Bronchial epithelial cell (primary cell): ENCODE results near the gene VPS16. TPM values are rescaled to one million over a fixed set of nuclear protein-coding genes. Genes with fewer than 3 reads are reported as not detected.

Source experiments
- DNase-seq: peaks from one replicate; pipeline ENCODE4 v3.0.0-alpha.2; 2010; ENCODE audit warnings: low read depth
- FAIRE-seq: peaks from 2 replicates; lab custom pipeline; 2011; peaks lifted over from hg19 to GRCh38; lab: Jason Lieb, UNC
- H3K27me3 ChIP-seq: 2 replicates; pipeline ENCODE4 v1.5.1; 2011; ENCODE audit warnings: low read length; ENCODE audit not compliant: control insufficient read depth, insufficient read depth
- H3K36me3 ChIP-seq: 2 replicates; pipeline ENCODE4 v1.5.1; 2011; ENCODE audit warnings: low read length; ENCODE audit not compliant: control insufficient read depth, insufficient read depth
- H3K4me3 ChIP-seq: 2 replicates; pipeline ENCODE4 v1.5.1; 2011; ENCODE audit warnings: mild to moderate bottlenecking, low read depth, low read length, control low read depth
- CTCF ChIP-seq: IDR thresholded peaks from 2 replicates; pipeline ENCODE4 v1.5.1; 2011; ENCODE audit warnings: mild to moderate bottlenecking, moderate library complexity, low read length, control low read depth, inconsistent platforms; ENCODE audit not compliant: insufficient read depth, severe bottlenecking
- total RNA-seq: library from RNA; depleted of rRNA; stranded (reverse); fragments of >200 nt; gene quantifications from 2 replicates; pipeline ENCODE4 v1.2.1, GENCODE V29; 2014

The VPS16 gene
- total RNA-seq, 1 donor from 2014 or later = 33.4 TPM

GRCh38 chr20:2847802-2848201 lies 7.3 kb downstream of the VPS16 start:
- H3K36me3 ChIP-seq = peaks cover 1% of the 10 kb centered on the region
- no peak overlapping the region for H3K4me3 ChIP-seq
- H3K27me3 ChIP-seq = no peaks in the 10 kb centered on the region
- FAIRE-seq (no peak), DNase-seq (no peak)
- TF ChIP-seq CTCF = no peak

GRCh38 chr20:2849529-2849928 lies 9.0 kb downstream of the VPS16 start:
- no peak for FAIRE-seq

GRCh38 chr20:2851086-2851485 lies 10.5 kb downstream of the VPS16 start:
- Histone ChIP-seq H3K27me3 (no peaks in the 10 kb centered on the region), H3K4me3 (no peak overlapping the region), H3K36me3 (peaks cover 1% of the 10 kb centered on the region)
- DNase-seq = no peak
- FAIRE-seq = no peak
- no peak for TF ChIP-seq CTCF

More at GRCh38 chr20:2849529-2849928, 9.0 kb downstream of the VPS16 start:
- no peaks in the 10 kb centered on the region for H3K27me3 ChIP-seq
- no peak for DNase-seq
- H3K36me3 ChIP-seq = peaks cover 1% of the 10 kb centered on the region
- no peak overlapping the region for H3K4me3 ChIP-seq
- TF ChIP-seq CTCF = no peak

- no peak for TF ChIP-seq CTCF
- peak; percentile 40 for FAIRE-seq
- H3K27me3 ChIP-seq = no peaks in the 10 kb centered on the region
These were observed 18.0 kb downstream of the VPS16 start for GRCh38 chr20:2858591-2858990.

GRCh38 chr20:2859330-2860121 lies 19.0 kb downstream of the VPS16 start:
- no peak for DNase-seq
- TF ChIP-seq CTCF = no peak
- Histone ChIP-seq H3K27me3 (no peaks in the 10 kb centered on the region), H3K4me3 (no peak overlapping the region), H3K36me3 (peaks cover 12% of the 10 kb centered on the region)
- no peak for FAIRE-seq

More at GRCh38 chr20:2858591-2858990, 18.0 kb downstream of the VPS16 start:
- Histone ChIP-seq H3K4me3 (no peak overlapping the region), H3K36me3 (peaks cover 8% of the 10 kb centered on the region)
- DNase-seq = no peak

GRCh38 chr20:2864626-2865025 lies 24.1 kb downstream of the VPS16 start:
- no peak for DNase-seq
- H3K4me3 ChIP-seq = no peak overlapping the region
- H3K27me3 ChIP-seq = no peaks in the 10 kb centered on the region
- no peak for FAIRE-seq
- peaks cover 19% of the 10 kb centered on the region for H3K36me3 ChIP-seq
- TF ChIP-seq CTCF = no peak
